HG03060 (cell line): ENCODE results near the gene BACH1.

ENCODE experiments used
- ATAC-seq: cut with Tn5 transposase; IDR thresholded peaks from one replicate; pipeline ENCODE4 v1.9.1; 2021; ENCODE audit warnings: low read depth, moderate number of reproducible peaks; ENCODE audit not compliant: unreplicated experiment

Gene BACH1

GRCh38 chr21:29313662-29314408, 15.1 kb downstream of the BACH1 start:
- ATAC-seq: no peak

- no peak for ATAC-seq
Observed at GRCh38 chr21:29315131-29315749, 16.5 kb downstream of the BACH1 start.

- ATAC-seq: no peak
Observed at GRCh38 chr21:29316029-29316742, 17.5 kb downstream of the BACH1 start.

- ATAC-seq: no peak
Observed at GRCh38 chr21:29316806-29317205, 18.1 kb downstream of the BACH1 start.

- no peak for ATAC-seq
Observed at GRCh38 chr21:29318354-29318753, 19.6 kb downstream of the BACH1 start.

- no peak for ATAC-seq
Observed at GRCh38 chr21:29320031-29320430, 21.3 kb downstream of the BACH1 start.

GRCh38 chr21:29321217-29321616, 22.5 kb downstream of the BACH1 start:
- no peak for ATAC-seq

- ATAC-seq: no peak
Observed at GRCh38 chr21:29321932-29322928, 23.5 kb downstream of the BACH1 start.

GRCh38 chr21:29323189-29323588, 24.5 kb downstream of the BACH1 start:
- no peak for ATAC-seq

GRCh38 chr21:29326914-29327554, 28.3 kb downstream of the BACH1 start:
- no peak for ATAC-seq

GRCh38 chr21:29329406-29329805, 30.7 kb downstream of the BACH1 start:
- ATAC-seq: no peak

- no peak for ATAC-seq
Observed at GRCh38 chr21:29330797-29331196, 32.1 kb downstream of the BACH1 start.

- no peak for ATAC-seq
Observed at GRCh38 chr21:29332461-29333362, 34.0 kb downstream of the BACH1 start.

- no peak for ATAC-seq
Observed at GRCh38 chr21:29333406-29333805, 34.7 kb downstream of the BACH1 start.

- ATAC-seq: no peak
Observed at GRCh38 chr21:29334717-29335428, 36.2 kb downstream of the BACH1 start.

GRCh38 chr21:29335720-29336119, 37.0 kb downstream of the BACH1 start:
- ATAC-seq: no peak

GRCh38 chr21:29338256-29338655, 39.5 kb downstream of the BACH1 start:
- ATAC-seq: no peak

GRCh38 chr21:29340228-29340627, 41.5 kb downstream of the BACH1 start:
- ATAC-seq: no peak
